OCI-LY7 (cell line): ENCODE results near the gene YKT6. TPM values are rescaled to one million over a fixed set of nuclear protein-coding genes. Genes with fewer than 3 reads are reported as not detected.

ENCODE experiments used
- BruUV-seq: library from RNA; stranded (reverse); fragments of 400-500 nt; replicated peaks from 2 replicates; lab custom pipeline; 2021; lab: Mats Ljungman, UMichigan
- CTCF ChIA-PET: fragments of 300-600 bp; sonication (Branson Sonifier 250); formaldehyde crosslinking; loops from one replicate; lab custom pipeline; 2022; ENCODE audit warnings: antibody characterized with exemption; ENCODE audit not compliant: unreplicated experiment; lab: Charles Lee
- POLR2A ChIA-PET: fragments of 300-600 bp; sonication (Branson Sonifier 250); formaldehyde crosslinking; loops from one replicate; lab custom pipeline; 2022; ENCODE audit warnings: antibody characterized with exemption; lab: Charles Lee
- DNase-seq: peaks from one replicate; pipeline ENCODE4 v3.0.0-alpha.2; 2015; ENCODE audit warnings: low spot score
- H2AFZ ChIP-seq: fragments of 200-600 bp; sonication (generic), shearing (Covaris generic); 2 replicates; pipeline ENCODE4 v1.6.1; 2014; ENCODE audit warnings: mild to moderate bottlenecking, antibody characterized with exemption, low read length, moderate library complexity
- H3K27ac ChIP-seq: fragments of 200-600 bp; sonication (generic); 2 replicates; pipeline ENCODE4 v1.5.1; 2014; ENCODE audit warnings: mixed run types, low read depth, mild to moderate bottlenecking, moderate library complexity, low read length, inconsistent platforms; ENCODE audit not compliant: poor library complexity, severe bottlenecking
- H3K36me3 ChIP-seq: fragments of 200-600 bp; sonication (generic); 2 replicates; pipeline ENCODE4 v1.6.1; 2014; ENCODE audit warnings: mild to moderate bottlenecking, antibody characterized with exemption, low read length, moderate library complexity, mixed read lengths; ENCODE audit not compliant: insufficient read depth
- H3K4me1 ChIP-seq: fragments of 200-600 bp; sonication (generic); 2 replicates; pipeline ENCODE4 v1.5.1; 2014; ENCODE audit warnings: mild to moderate bottlenecking, low read length; ENCODE audit not compliant: insufficient read depth, poor library complexity, severe bottlenecking
- H3K4me2 ChIP-seq: fragments of 200-600 bp; sonication (generic); 2 replicates; pipeline ENCODE4 v1.6.1; 2014; ENCODE audit warnings: mild to moderate bottlenecking, low read length
- H3K4me3 ChIP-seq: fragments of 200-600 bp; sonication (generic); 2 replicates; pipeline ENCODE4 v1.5.1; 2014; ENCODE audit warnings: mild to moderate bottlenecking, low read depth, low read length; ENCODE audit not compliant: poor library complexity, severe bottlenecking
- H3K79me2 ChIP-seq: fragments of 200-600 bp; sonication (generic); 2 replicates; pipeline ENCODE4 v1.6.1; 2016; ENCODE audit warnings: low read depth, mild to moderate bottlenecking, low read length, moderate library complexity, mixed read lengths; ENCODE audit not compliant: insufficient read depth
- H3K9me2 ChIP-seq: fragments of 200-600 bp; sonication (generic); 2 replicates; pipeline ENCODE4 v1.6.1; 2016; ENCODE audit warnings: mild to moderate bottlenecking, low read length, mixed read lengths; ENCODE audit not compliant: insufficient read depth
- H3K9me3 ChIP-seq: fragments of 200-600 bp; sonication (generic); 2 replicates; pipeline ENCODE4 v1.6.1; 2014; ENCODE audit warnings: mild to moderate bottlenecking, mixed run types, low read length, mixed read lengths
- H4K20me1 ChIP-seq: fragments of 200-600 bp; sonication (generic); 2 replicates; pipeline ENCODE4 v1.6.1; 2014; ENCODE audit warnings: mild to moderate bottlenecking, antibody characterized with exemption, low read length, moderate library complexity, mixed read lengths; ENCODE audit not compliant: insufficient read depth
- CTCF ChIP-seq: fragments of 200-600 bp; sonication (generic); conservative IDR thresholded peaks from 2 replicates; pipeline ENCODE4 v1.5.1; 2014; ENCODE audit warnings: mild to moderate bottlenecking, antibody characterized with exemption, low read length, moderate library complexity, mixed read lengths
- EZH2phosphoT487 ChIP-seq: fragments of 200-600 bp; sonication (generic); IDR thresholded peaks from 2 replicates; pipeline ENCODE4 v1.6.1; 2018; ENCODE audit warnings: low read depth, borderline replicate concordance, mild to moderate bottlenecking, mixed run types, antibody characterized with exemption, low read length, moderate library complexity, mixed read lengths
- intact Hi-C: fragments of 100-400 bp; cut with micrococcal nuclease; formaldehyde crosslinking; loops from one replicate; pipeline ENCODE4 v1.10.0; 2022; ENCODE audit not compliant: unreplicated experiment
- total RNA-seq, 2 experiments: library from RNA; depleted of rRNA in 1 of 2; stranded (reverse); fragments of >200 nt in 1 of 2; shearing (Covaris generic) in 1 of 2; gene quantifications; 2 replicates each; pipeline ENCODE4 v1.2.3, GENCODE V29; 2014 to 2022

The YKT6 gene
- total RNA-seq, 2 experiments from 2014 or later, result 50.6 to 74.2 TPM

GRCh38 chr7:44186736-44187135 is 14.0 kb upstream of the YKT6 start:
- TF ChIP-seq EZH2phosphoT487 (no peak), CTCF (no peak)
- ChIA-PET POLR2A (no interaction called here), CTCF (no interaction called here)
- Histone ChIP-seq H3K9me2 (no peaks in the 10 kb centered on the region), H3K79me2 (no peaks in the 10 kb centered on the region), H3K36me3 (no peaks in the 10 kb centered on the region), H3K4me1 (no peaks in the 10 kb centered on the region), H3K27ac (no peak overlapping the region), H3K9me3 (no peaks in the 10 kb centered on the region), H4K20me1 (no peaks in the 10 kb centered on the region), H3K4me3 (no peak overlapping the region), H2AFZ (no peak overlapping the region), H3K4me2 (no peak overlapping the region)
- no TSS peak for BruUV-seq
- no peak for DNase-seq
- intact Hi-C loops, result no loop called here

GRCh38 chr7:44187636-44188416 is 13.0 kb upstream of the YKT6 start:
- TF ChIP-seq CTCF, result no peak
- no peak for TF ChIP-seq EZH2phosphoT487
- DNase-seq, result no peak
- Histone ChIP-seq H3K36me3 (no peaks in the 10 kb centered on the region), H3K9me2 (no peaks in the 10 kb centered on the region), H3K79me2 (no peaks in the 10 kb centered on the region), H3K9me3 (no peaks in the 10 kb centered on the region), H3K27ac (no peak overlapping the region), H2AFZ (no peak overlapping the region), H3K4me2 (no peak overlapping the region), H4K20me1 (no peaks in the 10 kb centered on the region), H3K4me3 (no peak overlapping the region), H3K4me1 (no peaks in the 10 kb centered on the region)
- ChIA-PET CTCF (no interaction called here), POLR2A (no interaction called here)
- intact Hi-C loops, result no loop called here
- BruUV-seq, result no TSS peak

GRCh38 chr7:44188480-44189225 is 12.1 kb upstream of the YKT6 start:
- no peak for TF ChIP-seq CTCF
- Histone ChIP-seq H3K36me3 (no peaks in the 10 kb centered on the region), H4K20me1 (no peaks in the 10 kb centered on the region), H3K4me2 (no peak overlapping the region), H2AFZ (no peak overlapping the region), H3K4me1 (no peaks in the 10 kb centered on the region), H3K4me3 (no peak overlapping the region), H3K27ac (no peak overlapping the region), H3K79me2 (no peaks in the 10 kb centered on the region), H3K9me3 (no peaks in the 10 kb centered on the region), H3K9me2 (no peaks in the 10 kb centered on the region)
- CTCF ChIA-PET, result no interaction called here
- DNase-seq, result no peak
- POLR2A ChIA-PET, result no interaction called here
- BruUV-seq, result no TSS peak
- intact Hi-C loops, result no loop called here
